Fibroblast of lung (primary cell): Measurements from ENCODE around the gene CPT1A.

Experiments used
- EZH2 ChIP-seq: IDR thresholded peaks from 2 replicates; pipeline ENCODE4 v1.5.1; 2012; ENCODE audit warnings: low read length, control low read depth, mild to moderate bottlenecking; ENCODE audit errors: missing control alignments
- TF ChIP-seq, protein P1 (sequence below), 2 donors: IDR thresholded peaks in 1 of 2; conservative IDR thresholded peaks in 1 of 2; 1 replicate in 1 of 2; 2 replicates in 1 of 2; pipeline ENCODE4 v1.5.1; 2011 to 2012; ENCODE audit warnings: low read length in 2 of 2, control low read depth in 1 of 2, inconsistent platforms in 1 of 2, low read depth in 1 of 2, mild to moderate bottlenecking in 1 of 2

DNA sequence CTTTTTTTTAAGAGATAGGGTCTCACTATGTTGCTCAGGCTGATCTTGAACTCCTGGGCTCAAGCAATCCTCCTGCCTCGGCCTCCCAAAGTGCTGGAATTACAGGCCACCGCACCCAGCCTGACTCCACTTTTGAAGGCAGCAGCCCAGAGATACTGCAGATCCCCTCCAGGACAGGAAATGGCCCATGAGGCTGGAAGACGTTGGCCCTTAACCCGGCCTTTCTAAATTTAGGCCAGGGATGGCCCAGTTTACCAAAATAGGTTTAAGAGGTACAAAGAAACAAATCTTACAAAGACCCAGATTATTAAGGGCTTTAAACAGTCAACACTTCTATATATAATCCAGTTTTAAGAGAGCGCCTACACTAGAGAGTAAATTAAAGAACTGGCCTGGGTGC lies 32.2 kb downstream of the CPT1A start:
- TF ChIP-seq, protein P1, sequence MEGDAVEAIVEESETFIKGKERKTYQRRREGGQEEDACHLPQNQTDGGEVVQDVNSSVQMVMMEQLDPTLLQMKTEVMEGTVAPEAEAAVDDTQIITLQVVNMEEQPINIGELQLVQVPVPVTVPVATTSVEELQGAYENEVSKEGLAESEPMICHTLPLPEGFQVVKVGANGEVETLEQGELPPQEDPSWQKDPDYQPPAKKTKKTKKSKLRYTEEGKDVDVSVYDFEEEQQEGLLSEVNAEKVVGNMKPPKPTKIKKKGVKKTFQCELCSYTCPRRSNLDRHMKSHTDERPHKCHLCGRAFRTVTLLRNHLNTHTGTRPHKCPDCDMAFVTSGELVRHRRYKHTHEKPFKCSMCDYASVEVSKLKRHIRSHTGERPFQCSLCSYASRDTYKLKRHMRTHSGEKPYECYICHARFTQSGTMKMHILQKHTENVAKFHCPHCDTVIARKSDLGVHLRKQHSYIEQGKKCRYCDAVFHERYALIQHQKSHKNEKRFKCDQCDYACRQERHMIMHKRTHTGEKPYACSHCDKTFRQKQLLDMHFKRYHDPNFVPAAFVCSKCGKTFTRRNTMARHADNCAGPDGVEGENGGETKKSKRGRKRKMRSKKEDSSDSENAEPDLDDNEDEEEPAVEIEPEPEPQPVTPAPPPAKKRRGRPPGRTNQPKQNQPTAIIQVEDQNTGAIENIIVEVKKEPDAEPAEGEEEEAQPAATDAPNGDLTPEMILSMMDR (conservative IDR thresholded peaks at IDR 0.05 in 1 of 2, IDR thresholded peaks at IDR 0.05 in 1 of 2; ENCODE audit: low read depth in 1 of 2, low read length in 2 of 2), result no peak
- TF ChIP-seq EZH2, result no peak
